IPS DF 4.7 (cell line): ENCODE results near the gene ABCD4.
A peak's percentile ranks its signal among the peaks of the same experiment; 100 is the strongest.
"Not testable (repeated sequence)": the region's sequence is repeated elsewhere in the genome, so short reads cannot be mapped to it uniquely, and the experiment has no call there.

ENCODE experiments used
- DNase-seq: peaks from one replicate; pipeline ENCODE4 v3.0.0-alpha.2; 2013; ENCODE audit warnings: low spot score; ENCODE audit errors: extremely low read depth

Gene ABCD4

GRCh38 chr14:74302634-74303569, at the start of gene ABCD4:
Gene ABCD4 (minus strand): TSS chr14:74302934. CDS start chr14:74302912, 22 bp downstream.
- no peak for DNase-seq

GRCh38 chr14:74350928-74351323, 48.2 kb upstream of the ABCD4 start:
- no peak for DNase-seq

GRCh38 chr14:74350211-74350927, 47.6 kb upstream of the ABCD4 start:
- DNase-seq = no peak

- no peak for DNase-seq
Observed at GRCh38 chr14:74349757-74350156, 47.0 kb upstream of the ABCD4 start.

- no peak for DNase-seq
Observed at GRCh38 chr14:74348735-74349463, 46.2 kb upstream of the ABCD4 start.

GRCh38 chr14:74348241-74348734, 45.6 kb upstream of the ABCD4 start, which contains the start of gene VRTN:
Gene VRTN (plus strand): TSS chr14:74348471. CDS start chr14:74356784, 8,313 bp downstream.
- DNase-seq = no peak

GRCh38 chr14:74347795-74348100, 45.0 kb upstream of the ABCD4 start:
- DNase-seq = no peak

- no peak for DNase-seq
Observed at GRCh38 chr14:74347097-74347794, 44.5 kb upstream of the ABCD4 start.

GRCh38 chr14:74346341-74346740, 43.6 kb upstream of the ABCD4 start:
- no peak for DNase-seq

GRCh38 chr14:74333909-74334308, 31.2 kb upstream of the ABCD4 start:
- DNase-seq = no peak

- DNase-seq = not testable (repeated sequence)
Observed at GRCh38 chr14:74329950-74330552, 27.3 kb upstream of the ABCD4 start.

- peak; percentile 96 for DNase-seq
Observed at GRCh38 chr14:74326369-74327152, 23.8 kb upstream of the ABCD4 start.

GRCh38 chr14:74325446-74325845, 22.7 kb upstream of the ABCD4 start:
- no peak for DNase-seq

GRCh38 chr14:74324931-74325361, 22.2 kb upstream of the ABCD4 start:
- DNase-seq = no peak

- no peak for DNase-seq
Observed at GRCh38 chr14:74314576-74314975, 11.8 kb upstream of the ABCD4 start.

GRCh38 chr14:74313601-74314000, 10.9 kb upstream of the ABCD4 start:
- no peak for DNase-seq

- DNase-seq = no peak
Observed at GRCh38 chr14:74312161-74312560, 9.4 kb upstream of the ABCD4 start.

- DNase-seq = no peak
Observed at GRCh38 chr14:74309125-74310022, 6.6 kb upstream of the ABCD4 start.

- DNase-seq = no peak
Observed at GRCh38 chr14:74308695-74309094, 6.0 kb upstream of the ABCD4 start.
